Measurements from ENCODE around the gene ADAD2. TPM values are rescaled to one million over a fixed set of nuclear protein-coding genes. Genes with fewer than 3 reads are reported as not detected.

ADAD2 gene
- total RNA-seq, 1 donor from 2014 or later = not detected

DNA sequence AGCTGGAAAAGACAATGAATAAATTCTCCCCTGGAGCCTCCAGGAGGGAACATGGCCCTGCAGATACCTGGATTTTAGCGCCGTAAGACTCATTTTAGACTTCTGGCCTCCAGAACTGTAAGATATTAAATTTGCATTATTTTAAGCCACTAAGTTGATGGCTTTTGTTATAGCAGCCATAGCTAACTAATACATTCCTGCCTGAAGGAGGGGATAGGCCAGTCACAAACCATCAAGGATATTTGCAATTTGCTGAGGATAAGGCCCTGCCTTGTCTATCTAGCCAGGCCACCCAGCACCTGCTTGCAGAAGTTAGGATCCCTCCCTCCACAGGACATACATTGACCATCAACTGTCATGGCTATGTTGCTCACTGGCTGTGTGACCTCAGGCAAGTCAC is 53.8 kb downstream of the ADAD2 start:
- Histone ChIP-seq H3K4me1 (no peaks in the 10 kb centered on the region), H3K4me3 (no peak overlapping the region), H3K9me3 (no peaks in the 10 kb centered on the region), H3K27ac (no peak overlapping the region), H3K27me3 (no peaks in the 10 kb centered on the region), H3K36me3 (no peaks in the 10 kb centered on the region)
- intact Hi-C loops (cut with DNase I) = no loop called here
- TF ChIP-seq, protein P1, sequence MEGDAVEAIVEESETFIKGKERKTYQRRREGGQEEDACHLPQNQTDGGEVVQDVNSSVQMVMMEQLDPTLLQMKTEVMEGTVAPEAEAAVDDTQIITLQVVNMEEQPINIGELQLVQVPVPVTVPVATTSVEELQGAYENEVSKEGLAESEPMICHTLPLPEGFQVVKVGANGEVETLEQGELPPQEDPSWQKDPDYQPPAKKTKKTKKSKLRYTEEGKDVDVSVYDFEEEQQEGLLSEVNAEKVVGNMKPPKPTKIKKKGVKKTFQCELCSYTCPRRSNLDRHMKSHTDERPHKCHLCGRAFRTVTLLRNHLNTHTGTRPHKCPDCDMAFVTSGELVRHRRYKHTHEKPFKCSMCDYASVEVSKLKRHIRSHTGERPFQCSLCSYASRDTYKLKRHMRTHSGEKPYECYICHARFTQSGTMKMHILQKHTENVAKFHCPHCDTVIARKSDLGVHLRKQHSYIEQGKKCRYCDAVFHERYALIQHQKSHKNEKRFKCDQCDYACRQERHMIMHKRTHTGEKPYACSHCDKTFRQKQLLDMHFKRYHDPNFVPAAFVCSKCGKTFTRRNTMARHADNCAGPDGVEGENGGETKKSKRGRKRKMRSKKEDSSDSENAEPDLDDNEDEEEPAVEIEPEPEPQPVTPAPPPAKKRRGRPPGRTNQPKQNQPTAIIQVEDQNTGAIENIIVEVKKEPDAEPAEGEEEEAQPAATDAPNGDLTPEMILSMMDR (IDR thresholded peaks at IDR 0.05) = no peak
- TF ChIP-seq POLR2A (IDR thresholded peaks at IDR 0.05) (no peak), POLR2AphosphoS5 (IDR thresholded peaks at IDR 0.05; ENCODE audit: insufficient read depth in 1 of 2, low read depth in 1 of 2) (no peak)
- DNase-seq (ENCODE audit: extremely low spot score in 2 of 2) = no peak

DNA sequence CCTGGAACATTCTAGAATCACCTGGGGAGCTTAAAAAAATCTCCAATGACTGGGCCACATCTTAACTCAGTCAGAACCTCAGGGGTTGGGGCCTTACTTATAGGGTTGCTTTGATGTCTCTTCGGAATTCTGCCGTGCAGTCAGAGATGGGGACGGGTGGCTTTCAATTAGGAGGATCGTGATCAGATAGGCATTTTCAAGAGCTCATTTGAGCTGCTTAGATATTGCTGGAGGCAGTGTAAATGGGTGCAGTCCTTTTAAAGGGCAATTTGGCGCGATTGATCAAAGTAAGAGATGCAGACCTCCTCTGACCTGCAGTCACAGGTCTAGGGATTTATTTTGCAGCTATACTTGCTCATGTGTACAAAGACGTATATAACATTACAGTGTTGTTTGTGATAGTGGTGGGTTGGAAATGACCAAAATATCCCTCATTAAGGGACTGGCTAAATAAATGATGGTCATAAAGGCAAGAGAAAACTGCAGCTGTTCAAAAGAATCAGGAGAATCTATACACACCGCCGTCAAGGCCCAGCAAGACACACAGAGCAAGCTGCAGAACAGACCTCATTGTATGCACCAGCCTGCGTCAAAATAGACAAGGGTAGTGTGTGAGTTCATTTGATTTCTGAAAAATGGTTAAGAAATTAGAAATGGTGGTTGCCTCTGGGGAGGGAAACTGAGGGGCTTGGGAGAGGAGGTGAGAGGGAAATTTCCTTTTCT is 55.2 kb downstream of the ADAD2 start:
- DNase-seq (ENCODE audit: extremely low spot score in 2 of 2) = no peak
- Histone ChIP-seq H3K9me3 (no peaks in the 10 kb centered on the region), H3K4me3 (no peak overlapping the region), H3K36me3 (no peaks in the 10 kb centered on the region), H3K27me3 (no peaks in the 10 kb centered on the region), H3K4me1 (no peaks in the 10 kb centered on the region), H3K27ac (no peak overlapping the region)
- no peak for TF ChIP-seq POLR2AphosphoS5 (IDR thresholded peaks at IDR 0.05; ENCODE audit: insufficient read depth in 1 of 2, low read depth in 1 of 2)
- no peak for TF ChIP-seq POLR2A (IDR thresholded peaks at IDR 0.05)
- TF ChIP-seq, protein P1 (IDR thresholded peaks at IDR 0.05) = no peak
- intact Hi-C loops (cut with DNase I) = no loop called here

DNA sequence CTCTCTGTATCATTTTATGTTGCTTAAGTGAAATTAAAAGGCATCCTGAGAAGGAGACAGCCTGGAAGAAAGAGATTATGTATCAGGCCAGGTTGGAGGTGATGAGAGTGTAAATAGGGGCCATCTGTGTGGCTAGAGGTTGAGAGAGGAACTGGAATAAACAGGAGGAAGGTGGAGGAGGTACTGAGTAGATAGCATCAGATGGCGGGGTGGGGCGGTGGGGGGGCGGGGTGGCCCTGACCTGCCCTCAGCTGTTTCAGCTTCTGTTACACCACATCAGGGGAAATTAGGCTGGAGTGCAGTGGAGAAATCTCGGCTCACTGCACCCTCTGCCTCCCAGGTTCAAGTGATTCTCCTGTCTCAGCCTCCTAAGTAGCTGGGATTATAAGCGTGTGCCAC is 55.7 kb downstream of the ADAD2 start:
- TF ChIP-seq POLR2AphosphoS5 (IDR thresholded peaks at IDR 0.05; ENCODE audit: insufficient read depth in 1 of 2, low read depth in 1 of 2) = no peak
- TF ChIP-seq, protein P1 (IDR thresholded peaks at IDR 0.05) = no peak
- TF ChIP-seq POLR2A (IDR thresholded peaks at IDR 0.05) = no peak
- no peak for DNase-seq (ENCODE audit: extremely low spot score in 2 of 2)
- no peaks in the 10 kb centered on the region for H3K27me3 ChIP-seq
- H3K4me1 ChIP-seq = no peaks in the 10 kb centered on the region
- no peaks in the 10 kb centered on the region for H3K36me3 ChIP-seq
- H3K9me3 ChIP-seq = no peaks in the 10 kb centered on the region
- H3K4me3 ChIP-seq = no peak overlapping the region
- intact Hi-C loops (cut with DNase I) = no loop called here
- H3K27ac ChIP-seq = no peak overlapping the region

Other genes with a start within 250 kb of the ADAD2 start
- 6.4 TPM for gene OSGIN1, start 237.9 kb upstream of the ADAD2 start, total RNA-seq
- gene NECAB2, start 222.9 kb upstream of the ADAD2 start, total RNA-seq = not detected
- gene SLC38A8, start 148.4 kb upstream of the ADAD2 start, total RNA-seq = not detected
- gene MBTPS1, start 74.2 kb upstream of the ADAD2 start, total RNA-seq = 71.0 TPM
- 16.9 TPM for gene HSDL1, start 46.0 kb upstream of the ADAD2 start, total RNA-seq
- not detected for gene DNAAF1, start 45.8 kb upstream of the ADAD2 start, total RNA-seq
- gene TAF1C, start 4.1 kb upstream of the ADAD2 start, total RNA-seq = 30.2 TPM
- not detected for gene KCNG4, start 48.9 kb downstream of the ADAD2 start, total RNA-seq
- 12.0 TPM for gene WFDC1, start 103.7 kb downstream of the ADAD2 start, total RNA-seq
- gene ATP2C2, start 177.4 kb downstream of the ADAD2 start, total RNA-seq = 35.1 TPM

Data from vagina (tissue), 2 donors.